ENCODE measurements around the gene NUCKS1.

GRCh38 chr1:205715628-205716027, 34.4 kb downstream of the NUCKS1 start:
- no peak for TF ChIP-seq EZH2 (IDR thresholded peaks at IDR 0.05)
- no peak for TF ChIP-seq POLR2AphosphoS5 (IDR thresholded peaks at IDR 0.05; ENCODE audit: borderline replicate concordance, low read depth, low read length)
- no peak for TF ChIP-seq FOXP2 (optimal IDR thresholded peaks at IDR 0.05; ENCODE audit: control extremely low read depth, extremely low read length, insufficient read depth)

Data from SK-N-MC (cell line).